Esophagus muscularis mucosa (tissue), 4 donors: Measurements from ENCODE around the gene KRTAP1-4. TPM values are rescaled to one million over a fixed set of nuclear protein-coding genes. Genes with fewer than 3 reads are reported as not detected.
"Not testable (repeated sequence)": the region's sequence is repeated elsewhere in the genome, so short reads cannot be mapped to it uniquely, and the experiment has no call there.

Source experiments
- DNase-seq: peaks from one replicate; pipeline ENCODE4 v3.0.0-alpha.2; 2017; ENCODE audit errors: extremely low spot score
- H3K27ac ChIP-seq, 4 donors: fragments of 200-600 bp; sonication (generic); replicated peaks in 1 of 4; 1 replicate in 3 of 4; 2 replicates in 1 of 4; pipeline ENCODE4 v1.5.1; 2016 to 2019; ENCODE audit warnings: mild to moderate bottlenecking in 1 of 4
- H3K27me3 ChIP-seq, 4 donors: fragments of 200-600 bp; sonication (generic); one replicate each; pipeline versions ENCODE4 v1.5.1 to v1.6.0; 2016 to 2019
- H3K36me3 ChIP-seq, 4 donors: fragments of 200-600 bp; sonication (generic); one replicate each; pipeline ENCODE4 v1.5.1; 2016 to 2019
- H3K4me1 ChIP-seq, 4 donors: fragments of 200-600 bp; sonication (generic); one replicate each; pipeline ENCODE4 v1.5.1; 2016 to 2019
- H3K4me3 ChIP-seq, 4 donors: fragments of 200-600 bp; sonication (generic); 1 replicate in 2 of 4; 2 replicates in 2 of 4; pipeline ENCODE4 v1.5.1; 2016 to 2019; ENCODE audit warnings: mild to moderate bottlenecking in 4 of 4, moderate library complexity in 1 of 4
- H3K9me3 ChIP-seq, 4 donors: fragments of 200-600 bp; sonication (generic); 1 replicate in 3 of 4; 2 replicates in 1 of 4; pipeline ENCODE4 v1.5.1; 2016 to 2019
- EP300 ChIP-seq: sonication (generic); formaldehyde crosslinking; IDR thresholded peaks from one replicate; pipeline ENCODE4 v1.6.1; 2017; ENCODE audit warnings: antibody characterized with exemption
- POLR2A ChIP-seq: fragments of 450-650 bp; IDR thresholded peaks from one replicate; pipeline ENCODE4 v1.6.1; 2017; ENCODE audit warnings: antibody characterized with exemption, moderate library complexity, mild to moderate bottlenecking, low read depth
- POLR2AphosphoS5 ChIP-seq, 2 donors: sonication (generic); formaldehyde crosslinking; IDR thresholded peaks; one replicate each; pipeline ENCODE4 v1.6.1; 2017; ENCODE audit warnings: antibody characterized with exemption in 2 of 2
- WGBS: methylation state at CpG from one replicate; pipeline ENCODE4 v1.1.5; 2018; 5-methylcytosine and 5-hydroxymethylcytosine counted together
- intact Hi-C: fragments of 100-400 bp; cut with DNase I; formaldehyde crosslinking; loops from one replicate; pipeline ENCODE4 v1.15.1; 2023
- total RNA-seq, 4 donors: library from RNA; depleted of rRNA; stranded (reverse); fragments of >200 nt; gene quantifications; one replicate each; pipeline versions ENCODE4 v1.1.0 to v1.2.1, GENCODE V29; 2016
- TF ChIP-seq, protein P1 (sequence below), 3 experiments: fragments of 200-600 bp in 2 of 3; fragments of 450-650 bp in 1 of 3; sonication (generic) in 2 of 3; IDR thresholded peaks; one replicate each; pipeline ENCODE4 v1.5.1; 2017 to 2019; ENCODE audit warnings: antibody characterized with exemption in 3 of 3, mild to moderate bottlenecking in 2 of 3, moderate library complexity in 1 of 3

The KRTAP1-4 gene
- total RNA-seq, 4 donors from 2014 or later = not detected

DNA sequence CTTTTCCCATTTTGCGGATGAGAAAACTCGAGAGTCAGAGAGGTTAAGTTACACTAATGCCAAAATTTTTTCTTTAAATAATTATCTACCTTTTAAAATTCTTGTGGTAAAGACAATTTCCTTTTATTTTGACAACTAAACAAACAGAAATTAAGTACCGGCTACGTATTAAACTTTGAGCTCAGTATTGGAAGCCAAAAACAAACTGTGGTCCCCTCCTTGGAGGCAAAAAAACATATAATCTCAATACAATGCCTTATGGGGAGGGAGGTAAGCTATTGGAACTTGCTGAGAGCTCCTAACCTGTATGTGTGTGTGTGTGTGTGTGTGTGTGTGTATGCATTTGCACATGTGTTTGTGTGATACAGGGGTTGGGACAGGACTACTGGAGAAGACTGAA is 33.5 kb upstream of the KRTAP1-4 start:
- DNase-seq = no peak
- H3K27ac ChIP-seq = no peak overlapping the region
- H3K36me3 ChIP-seq = no peaks in the 10 kb centered on the region
- H3K27me3 ChIP-seq = peaks cover 0 to 5% (median 0%) of the 10 kb centered on the region in 4 donors
- no peak overlapping the region for H3K4me3 ChIP-seq
- H3K4me1 ChIP-seq = no peaks in the 10 kb centered on the region
- H3K9me3 ChIP-seq = no peaks in the 10 kb centered on the region
- intact Hi-C loops = no loop called here
- TF ChIP-seq EP300 (no peak), POLR2AphosphoS5 (IDR thresholded peaks at IDR 0.05) (no peak), POLR2A (no peak)
- TF ChIP-seq, protein P1, sequence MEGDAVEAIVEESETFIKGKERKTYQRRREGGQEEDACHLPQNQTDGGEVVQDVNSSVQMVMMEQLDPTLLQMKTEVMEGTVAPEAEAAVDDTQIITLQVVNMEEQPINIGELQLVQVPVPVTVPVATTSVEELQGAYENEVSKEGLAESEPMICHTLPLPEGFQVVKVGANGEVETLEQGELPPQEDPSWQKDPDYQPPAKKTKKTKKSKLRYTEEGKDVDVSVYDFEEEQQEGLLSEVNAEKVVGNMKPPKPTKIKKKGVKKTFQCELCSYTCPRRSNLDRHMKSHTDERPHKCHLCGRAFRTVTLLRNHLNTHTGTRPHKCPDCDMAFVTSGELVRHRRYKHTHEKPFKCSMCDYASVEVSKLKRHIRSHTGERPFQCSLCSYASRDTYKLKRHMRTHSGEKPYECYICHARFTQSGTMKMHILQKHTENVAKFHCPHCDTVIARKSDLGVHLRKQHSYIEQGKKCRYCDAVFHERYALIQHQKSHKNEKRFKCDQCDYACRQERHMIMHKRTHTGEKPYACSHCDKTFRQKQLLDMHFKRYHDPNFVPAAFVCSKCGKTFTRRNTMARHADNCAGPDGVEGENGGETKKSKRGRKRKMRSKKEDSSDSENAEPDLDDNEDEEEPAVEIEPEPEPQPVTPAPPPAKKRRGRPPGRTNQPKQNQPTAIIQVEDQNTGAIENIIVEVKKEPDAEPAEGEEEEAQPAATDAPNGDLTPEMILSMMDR (IDR thresholded peaks at IDR 0.05) = no peak
- 89% methylated on average over 4 of the region's 4 CpGs for WGBS

DNA sequence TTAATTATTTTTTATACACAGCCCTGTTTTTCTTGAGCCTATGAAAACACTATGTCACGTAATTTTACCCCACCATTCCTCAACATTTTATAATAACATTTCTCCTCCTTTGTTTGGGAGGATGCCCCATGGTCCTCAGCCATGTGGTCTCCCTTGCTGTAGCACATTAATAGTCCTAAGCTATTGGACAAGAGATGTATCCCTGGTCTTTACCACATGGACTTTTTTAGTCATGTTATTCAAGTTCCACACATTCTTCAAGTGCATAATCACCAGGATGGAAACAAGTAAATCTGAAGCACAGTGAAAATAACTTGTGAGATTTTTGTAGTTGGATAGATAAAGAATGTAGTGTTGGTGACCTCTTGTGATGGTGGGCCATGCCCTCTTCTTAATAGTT is 32.0 kb upstream of the KRTAP1-4 start:
- 66% methylated on average over 1 of the region's 1 CpG for WGBS
- Histone ChIP-seq H3K27ac (no peak overlapping the region), H3K4me1 (no peaks in the 10 kb centered on the region), H3K36me3 (no peaks in the 10 kb centered on the region), H3K27me3 (peaks cover 0 to 16% (median 0%) of the 10 kb centered on the region in 4 donors), H3K9me3 (peaks cover 0 to 5% (median 0%) of the 10 kb centered on the region in 4 donors), H3K4me3 (no peak overlapping the region)
- TF ChIP-seq POLR2AphosphoS5 (IDR thresholded peaks at IDR 0.05) (no peak), EP300 (no peak), POLR2A (no peak)
- TF ChIP-seq, protein P1 (IDR thresholded peaks at IDR 0.05) = no peak
- intact Hi-C loops = no loop called here
- no peak for DNase-seq

DNA sequence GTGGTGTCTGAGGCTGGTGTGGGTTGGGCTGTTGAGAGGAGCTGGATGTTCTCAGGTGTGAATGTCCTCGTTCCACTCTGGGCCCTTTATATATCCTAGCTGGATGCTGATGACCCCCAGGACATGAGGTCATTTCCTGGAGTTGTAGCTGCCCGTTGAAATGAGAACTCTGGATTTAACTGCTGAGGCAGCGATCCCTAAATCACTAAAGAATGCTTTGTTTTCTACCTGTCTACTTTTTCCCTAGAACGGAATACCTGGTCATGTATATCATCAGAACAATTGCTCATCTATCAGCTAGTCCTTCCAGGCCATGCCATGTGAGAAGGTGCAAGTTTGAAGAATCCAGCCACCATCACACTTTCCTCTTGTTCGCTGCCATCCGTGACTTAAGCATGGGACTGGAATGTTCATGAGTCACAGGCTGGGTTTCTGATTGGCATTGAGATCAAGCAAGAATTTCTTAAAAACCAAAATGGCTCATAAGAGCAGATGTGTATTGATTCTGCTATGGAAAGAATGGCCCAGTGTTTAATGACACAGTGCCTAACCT is 30.1 kb upstream of the KRTAP1-4 start, which contains the start of gene KRTAP2-3:
Gene KRTAP2-3 (minus strand): TSS at position 63 of the 553 bp plus-strand sequence. CDS start 64 bp downstream, outside the sequence.
- DNase-seq = no peak
- no peak within 1 kb of the TSS for H3K4me3 ChIP-seq
- no peak for TF ChIP-seq POLR2AphosphoS5 (IDR thresholded peaks at IDR 0.05)
- TF ChIP-seq EP300 = no peak
- no peak for TF ChIP-seq POLR2A
- TF ChIP-seq, protein P1 (IDR thresholded peaks at IDR 0.05) = no peak
- no peaks in the 10 kb centered on the region for H3K4me1 ChIP-seq
- 77% methylated on average over 5 of the region's 6 CpGs for WGBS
- H3K9me3 ChIP-seq = peaks cover 0 to 5% (median 0%) of the 10 kb centered on the region in 4 donors
- intact Hi-C loops = no loop called here
- H3K36me3 ChIP-seq = no peaks in the 10 kb centered on the region
- no peak within 1 kb of the TSS for H3K27ac ChIP-seq
- H3K27me3 ChIP-seq = peaks cover 0 to 16% (median 0%) of the 10 kb centered on the region in 4 donors

DNA sequence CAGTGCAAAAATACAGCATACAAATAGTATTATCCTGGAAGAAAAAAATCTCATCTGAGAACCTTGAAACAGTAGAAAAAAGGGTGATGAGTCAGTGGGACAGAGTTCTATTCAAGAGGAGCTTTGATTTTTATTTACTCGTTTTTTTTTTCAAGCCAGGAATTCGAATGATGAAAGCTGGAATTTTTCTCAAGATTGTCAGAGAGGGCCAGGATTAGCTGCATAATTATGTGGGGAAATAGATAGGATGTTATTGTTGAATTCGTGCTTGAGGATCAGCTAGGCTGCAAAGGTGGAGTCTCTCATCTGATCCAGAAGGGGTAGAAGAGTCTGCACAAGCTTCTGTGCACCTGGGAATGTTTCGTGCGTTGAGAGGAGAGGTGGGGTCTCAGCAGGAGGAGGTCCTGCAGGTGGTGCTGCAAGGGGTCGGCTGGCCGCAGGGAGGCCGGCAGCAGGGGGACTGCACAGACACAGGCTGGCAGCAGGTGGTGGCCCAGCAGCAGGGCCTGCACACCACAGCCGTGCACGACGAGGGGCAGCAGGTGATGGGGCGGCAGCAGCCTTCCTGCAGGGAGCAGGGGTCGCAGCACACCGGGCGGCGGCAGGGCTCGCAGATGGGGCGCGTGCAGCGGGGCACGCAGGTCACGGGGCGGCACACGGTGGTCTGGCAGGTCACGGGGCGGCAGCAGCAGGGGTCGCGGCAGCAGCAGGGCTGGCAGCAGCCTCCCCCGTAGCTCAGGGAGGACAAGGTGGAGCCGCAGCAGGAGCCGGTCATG is 29.5 kb upstream of the KRTAP1-4 start:
- H3K4me1 ChIP-seq, intact Hi-C loops, H3K9me3 ChIP-seq, DNase-seq, H3K4me3 ChIP-seq, H3K36me3 ChIP-seq, H3K27ac ChIP-seq: not testable (repeated sequence)
- H3K27me3 ChIP-seq = peaks cover 0 to 16% (median 0%) of the 10 kb centered on the region in 4 donors
- WGBS = 32% methylated on average over 8 of the region's 31 CpGs

DNA sequence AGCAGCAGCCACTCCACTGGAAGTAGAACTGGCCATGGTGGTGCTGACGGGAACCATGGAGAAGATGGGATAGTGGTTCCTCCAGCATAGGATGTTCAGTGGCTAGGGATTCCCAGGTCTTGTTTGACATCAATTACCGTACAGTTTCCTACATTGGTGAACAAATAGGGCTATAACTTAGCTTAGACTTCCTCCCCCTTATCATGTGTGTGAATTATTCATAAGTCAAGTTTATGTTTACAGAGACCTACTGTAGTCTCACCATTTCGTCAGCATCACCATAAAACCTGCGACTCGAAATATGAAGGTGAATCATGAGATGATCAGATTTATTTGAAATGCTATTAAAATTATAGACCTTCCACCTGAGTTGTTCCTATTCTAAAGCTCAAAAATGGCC is 28.7 kb upstream of the KRTAP1-4 start:
- DNase-seq = no peak
- Histone ChIP-seq H3K4me3 (no peak overlapping the region), H3K9me3 (peaks cover 0 to 5% (median 0%) of the 10 kb centered on the region in 4 donors), H3K27me3 (peaks cover 0 to 16% (median 0%) of the 10 kb centered on the region in 4 donors), H3K4me1 (no peaks in the 10 kb centered on the region), H3K36me3 (no peaks in the 10 kb centered on the region), H3K27ac (no peak overlapping the region)
- TF ChIP-seq POLR2A = no peak
- TF ChIP-seq, protein P1 (IDR thresholded peaks at IDR 0.05) = no peak
- TF ChIP-seq POLR2AphosphoS5 (IDR thresholded peaks at IDR 0.05) = no peak
- no peak for TF ChIP-seq EP300
- 93% methylated on average over 5 of the region's 5 CpGs for WGBS
- intact Hi-C loops = no loop called here
